ENCODE measurements around the gene ACYP2. TPM values are rescaled to one million over a fixed set of nuclear protein-coding genes. Genes with fewer than 3 reads are reported as not detected.
"Not testable (repeated sequence)": the region's sequence is repeated elsewhere in the genome, so short reads cannot be mapped to it uniquely, and the experiment has no call there.

The ACYP2 gene
- 2.6 TPM for polyA plus RNA-seq (2013, experiment 1 of 2)
- polyA plus RNA-seq (2013, experiment 2 of 2): 3.3 TPM

DNA sequence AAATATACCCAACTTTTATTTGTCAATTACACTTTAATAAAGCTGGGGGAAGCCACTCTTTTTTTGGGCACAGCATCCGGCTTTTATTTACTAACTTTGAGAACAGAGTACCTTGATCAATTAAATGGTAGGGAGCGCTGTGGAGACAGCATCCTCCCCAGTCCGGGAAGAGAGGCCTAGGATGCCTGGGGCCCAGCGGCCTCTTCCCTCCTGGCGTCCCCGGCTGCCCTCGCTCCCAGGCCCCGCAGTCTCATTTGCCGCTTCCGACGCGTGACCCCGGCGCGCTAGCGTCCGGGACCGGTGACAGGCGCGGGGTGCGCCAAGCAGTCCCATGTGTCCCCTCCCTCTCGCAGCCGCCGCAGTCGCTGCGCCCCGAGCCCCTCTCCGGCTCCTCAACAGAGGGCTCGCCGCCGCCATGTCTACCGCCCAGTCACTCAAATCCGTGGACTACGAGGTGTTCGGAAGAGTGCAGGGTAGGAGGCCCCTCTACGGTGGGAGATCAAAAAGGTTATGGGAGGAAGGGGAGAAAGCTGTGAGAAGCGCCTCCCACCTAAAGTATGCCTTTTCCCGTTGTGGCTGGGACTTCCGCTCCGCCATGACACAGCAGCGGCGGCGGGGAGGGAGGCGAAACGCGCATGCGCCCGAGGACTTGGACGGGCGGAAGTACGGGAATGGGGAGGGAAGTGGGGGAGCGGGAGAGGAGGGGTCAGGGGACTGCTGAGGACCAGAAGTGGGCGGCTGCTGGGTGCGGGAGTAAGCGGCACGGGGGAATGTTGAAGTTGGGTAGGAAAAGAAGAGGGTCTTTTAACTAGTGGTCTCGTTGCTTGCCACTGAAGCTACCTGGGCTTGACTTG lies at the start of gene ACYP2:
Gene ACYP2 (plus strand): TSS at position 332 of the 854 bp plus-strand sequence.
- H2AK5ac ChIP-seq (ENCODE audit: low read length): no peak within 1 kb of the TSS
- peak within 1 kb of the TSS; percentile 97 for H2BK5ac ChIP-seq (ENCODE audit: low read length)
- H3K56ac ChIP-seq (ENCODE audit: low read length): peak within 1 kb of the TSS; percentile 100
- no peak within 1 kb of the TSS for H4K8ac ChIP-seq (ENCODE audit: low read depth, low read length)
- peak within 1 kb of the TSS; percentile 58 for H3K4me2 ChIP-seq (ENCODE audit: low read length)
- no peaks in the 10 kb centered on the region for H3K36me3 ChIP-seq (ENCODE audit: control insufficient read depth, insufficient read depth, low read length)
- peak within 1 kb of the TSS; percentile 97 for H3K4ac ChIP-seq (ENCODE audit: low read depth, low read length)
- H3K27ac ChIP-seq (ENCODE audit: low read depth, low read length): peak within 1 kb of the TSS; percentile 96
- peak; percentile 98 for DNase-seq
- peak within 1 kb of the TSS; percentile 98 for H3K9ac ChIP-seq (ENCODE audit: low read length)
- peak within 1 kb of the TSS; percentile 86 for H3K18ac ChIP-seq (ENCODE audit: low read length)
- H3K4me3 ChIP-seq (ENCODE audit: low read length): peak within 1 kb of the TSS; percentile 90
- no peaks in the 10 kb centered on the region for H3K79me1 ChIP-seq (ENCODE audit: low read length)
- peak within 1 kb of the TSS; percentile 98 for H3K23ac ChIP-seq (ENCODE audit: low read length)
- peak within 1 kb of the TSS; percentile 95 for H4K5ac ChIP-seq (ENCODE audit: low read length)
- peak within 1 kb of the TSS; percentile 1 for H2BK120ac ChIP-seq (ENCODE audit: low read depth, low read length)
- no peak within 1 kb of the TSS for H2BK15ac ChIP-seq (replicated peaks; ENCODE audit: low read depth)
- H3K27me3 ChIP-seq (ENCODE audit: insufficient read depth, low read length, poor library complexity): no peaks in the 10 kb centered on the region
- H3K79me2 ChIP-seq (ENCODE audit: control insufficient read depth, insufficient read depth, low read length): no peaks in the 10 kb centered on the region
- no peaks in the 10 kb centered on the region for H3K4me1 ChIP-seq (ENCODE audit: control insufficient read depth, low read depth, low read length)
- no CpG with 5 or more reads among the region's 57 CpGs for WGBS (ENCODE audit: extremely low coverage, insufficient coverage, low lambda C conversion rate)

DNA sequence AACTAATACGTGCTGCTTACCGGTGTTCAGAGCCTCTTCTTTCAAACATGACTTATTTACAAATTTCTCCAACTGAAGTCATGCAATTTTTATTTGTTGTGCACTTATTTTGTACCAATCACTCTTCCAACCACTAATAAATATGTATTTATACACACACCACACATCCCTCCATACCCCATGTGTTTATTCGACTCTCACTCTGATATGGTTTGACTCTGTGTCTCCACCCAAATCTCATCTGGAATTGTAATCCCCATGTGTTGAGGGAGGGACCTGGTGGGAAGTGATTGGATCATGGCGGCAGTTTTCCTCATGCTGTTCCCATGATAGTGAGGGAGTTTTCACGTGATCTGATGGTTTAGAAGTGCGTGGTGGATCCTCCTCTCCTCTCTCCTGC lies 49.5 kb upstream of the ACYP2 start:
- no peak overlapping the region for H2BK5ac ChIP-seq (ENCODE audit: low read length)

DNA sequence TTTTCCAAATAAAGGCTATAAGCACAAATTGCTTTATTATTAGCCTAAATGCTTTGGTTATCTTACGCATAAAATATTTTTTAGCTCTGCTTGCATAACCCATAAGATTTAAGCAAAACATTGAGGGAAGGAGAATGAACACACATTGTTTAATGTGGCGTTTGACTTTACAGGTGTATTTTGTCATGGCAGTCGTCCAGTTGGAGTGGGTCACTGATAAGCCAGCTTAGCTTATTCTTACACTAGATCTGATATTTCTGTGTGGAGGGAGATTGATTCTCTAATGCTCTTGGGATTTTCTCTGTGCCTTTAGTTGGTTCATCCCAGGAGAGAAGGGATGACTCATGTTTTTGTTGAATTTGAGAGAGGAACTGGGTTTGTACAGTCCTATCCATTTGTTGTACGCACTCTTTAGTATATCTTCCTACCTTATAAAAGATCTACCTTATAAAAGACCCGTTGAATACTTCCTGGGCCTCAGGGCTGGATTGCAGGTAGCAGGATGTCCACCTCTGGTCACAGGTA lies 47.5 kb upstream of the ACYP2 start:
- no peak overlapping the region for H3K18ac ChIP-seq (ENCODE audit: low read length)
- no peak overlapping the region for H3K23ac ChIP-seq (ENCODE audit: low read length)
- WGBS (ENCODE audit: extremely low coverage, insufficient coverage, low lambda C conversion rate): no CpG with 5 or more reads among the region's 5 CpGs

More for the DNA sequence above, 49.5 kb upstream of the ACYP2 start:
- Histone ChIP-seq H3K9ac (ENCODE audit: low read length) (no peak overlapping the region), H3K23ac (ENCODE audit: low read length) (no peak overlapping the region), H4K5ac (ENCODE audit: low read length) (no peak overlapping the region), H3K4me3 (ENCODE audit: low read length) (no peak overlapping the region), H3K4me2 (ENCODE audit: low read length) (no peak overlapping the region), H3K79me1 (ENCODE audit: low read length) (no peaks in the 10 kb centered on the region), H3K79me2 (ENCODE audit: control insufficient read depth, insufficient read depth, low read length) (no peaks in the 10 kb centered on the region), H2BK15ac (replicated peaks; ENCODE audit: low read depth) (no peak overlapping the region), H3K27ac (ENCODE audit: low read depth, low read length) (no peak overlapping the region), H2BK120ac (ENCODE audit: low read depth, low read length) (no peak overlapping the region), H3K18ac (ENCODE audit: low read length) (no peak overlapping the region), H4K8ac (ENCODE audit: low read depth, low read length) (no peak overlapping the region), H3K4me1 (ENCODE audit: control insufficient read depth, low read depth, low read length) (no peaks in the 10 kb centered on the region), H3K36me3 (ENCODE audit: control insufficient read depth, insufficient read depth, low read length) (no peaks in the 10 kb centered on the region), H2AK5ac (ENCODE audit: low read length) (no peak overlapping the region), H3K56ac (ENCODE audit: low read length) (no peak overlapping the region), H3K4ac (ENCODE audit: low read depth, low read length) (no peak overlapping the region), H3K27me3 (ENCODE audit: insufficient read depth, low read length, poor library complexity) (no peaks in the 10 kb centered on the region)
- DNase-seq: no peak
- WGBS (ENCODE audit: extremely low coverage, insufficient coverage, low lambda C conversion rate): 100% methylated on average over 1 of the region's 6 CpGs

DNA sequence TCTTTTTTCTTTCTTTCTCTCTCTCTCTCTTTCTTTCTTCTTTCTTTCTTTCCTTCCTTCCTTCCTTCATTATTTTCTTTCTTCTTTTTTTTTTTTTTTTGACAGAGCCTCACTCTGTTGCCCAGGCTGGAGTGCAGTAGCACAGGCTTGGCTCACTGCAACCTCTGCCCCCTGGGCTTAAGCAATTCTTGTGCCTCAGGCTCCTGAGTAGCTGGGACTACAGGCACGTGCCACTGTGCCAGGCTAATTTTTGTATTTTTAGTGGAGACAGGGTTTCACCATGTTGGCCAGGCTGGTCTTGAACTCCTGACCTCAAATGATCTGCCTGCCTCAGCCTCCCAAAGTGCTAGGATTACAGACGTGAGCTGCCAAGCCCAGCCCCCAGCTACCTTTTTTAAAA lies 42.9 kb upstream of the ACYP2 start:
- H3K79me2 ChIP-seq (ENCODE audit: control insufficient read depth, insufficient read depth, low read length); H2BK15ac ChIP-seq (replicated peaks; ENCODE audit: low read depth); H3K4ac ChIP-seq (ENCODE audit: low read depth, low read length); H3K18ac ChIP-seq (ENCODE audit: low read length); H3K27ac ChIP-seq (ENCODE audit: low read depth, low read length); H2BK5ac ChIP-seq (ENCODE audit: low read length); H3K56ac ChIP-seq (ENCODE audit: low read length); H3K4me3 ChIP-seq (ENCODE audit: low read length); H2AK5ac ChIP-seq (ENCODE audit: low read length); H2BK120ac ChIP-seq (ENCODE audit: low read depth, low read length); H3K4me2 ChIP-seq (ENCODE audit: low read length); H3K4me1 ChIP-seq (ENCODE audit: control insufficient read depth, low read depth, low read length); H4K8ac ChIP-seq (ENCODE audit: low read depth, low read length); H3K9ac ChIP-seq (ENCODE audit: low read length); H3K36me3 ChIP-seq (ENCODE audit: control insufficient read depth, insufficient read depth, low read length); H3K27me3 ChIP-seq (ENCODE audit: insufficient read depth, low read length, poor library complexity); H3K79me1 ChIP-seq (ENCODE audit: low read length); DNase-seq; H4K5ac ChIP-seq (ENCODE audit: low read length); H3K23ac ChIP-seq (ENCODE audit: low read length): not testable (repeated sequence)
- no CpG with 5 or more reads among the region's 2 CpGs for WGBS (ENCODE audit: extremely low coverage, insufficient coverage, low lambda C conversion rate)

More for the DNA sequence above, 47.5 kb upstream of the ACYP2 start:
- no peaks in the 10 kb centered on the region for H3K27me3 ChIP-seq (ENCODE audit: insufficient read depth, low read length, poor library complexity)
- no peak overlapping the region for H4K8ac ChIP-seq (ENCODE audit: low read depth, low read length)
- no peaks in the 10 kb centered on the region for H3K4me1 ChIP-seq (ENCODE audit: control insufficient read depth, low read depth, low read length)
- H3K56ac ChIP-seq (ENCODE audit: low read length): no peak overlapping the region
- H3K79me1 ChIP-seq (ENCODE audit: low read length): no peaks in the 10 kb centered on the region
- no peak overlapping the region for H3K4me3 ChIP-seq (ENCODE audit: low read length)
- H3K27ac ChIP-seq (ENCODE audit: low read depth, low read length): no peak overlapping the region
- H3K9ac ChIP-seq (ENCODE audit: low read length): no peak overlapping the region
- no peak overlapping the region for H2BK120ac ChIP-seq (ENCODE audit: low read depth, low read length)
- no peak overlapping the region for H3K4ac ChIP-seq (ENCODE audit: low read depth, low read length)
- no peaks in the 10 kb centered on the region for H3K79me2 ChIP-seq (ENCODE audit: control insufficient read depth, insufficient read depth, low read length)
- no peak overlapping the region for H4K5ac ChIP-seq (ENCODE audit: low read length)
- no peak for DNase-seq
- no peak overlapping the region for H2BK15ac ChIP-seq (replicated peaks; ENCODE audit: low read depth)
- H3K36me3 ChIP-seq (ENCODE audit: control insufficient read depth, insufficient read depth, low read length): no peaks in the 10 kb centered on the region
- no peak overlapping the region for H2AK5ac ChIP-seq (ENCODE audit: low read length)
- no peak overlapping the region for H3K4me2 ChIP-seq (ENCODE audit: low read length)
- H2BK5ac ChIP-seq (ENCODE audit: low read length): no peak overlapping the region

DNA sequence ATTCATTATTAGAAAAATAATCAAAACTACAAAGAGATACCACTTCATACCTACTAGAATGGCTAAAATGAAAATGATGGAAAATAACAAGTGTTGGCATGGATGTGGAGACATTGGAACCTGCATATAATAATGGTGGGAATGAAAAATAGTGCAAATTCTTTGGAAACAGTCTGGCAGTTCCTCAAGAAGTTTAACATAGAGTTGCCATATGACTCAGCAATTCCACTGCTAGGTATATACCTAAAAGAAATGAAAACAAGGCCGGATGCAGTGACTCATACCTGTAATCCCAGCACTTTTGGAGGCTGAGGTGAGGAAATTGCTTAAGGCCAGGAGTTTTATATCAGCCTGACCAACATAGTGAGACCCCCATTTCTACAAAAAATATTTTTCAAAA lies 41.6 kb upstream of the ACYP2 start:
- no peak overlapping the region for H3K27ac ChIP-seq (ENCODE audit: low read depth, low read length)
- H2BK5ac ChIP-seq (ENCODE audit: low read length): no peak overlapping the region
- H3K27me3 ChIP-seq (ENCODE audit: insufficient read depth, low read length, poor library complexity): no peaks in the 10 kb centered on the region
- WGBS (ENCODE audit: extremely low coverage, insufficient coverage, low lambda C conversion rate): no CpG with 5 or more reads among the region's 1 CpG
- no peak overlapping the region for H2AK5ac ChIP-seq (ENCODE audit: low read length)
- no peak overlapping the region for H3K4me3 ChIP-seq (ENCODE audit: low read length)
- no peak overlapping the region for H3K56ac ChIP-seq (ENCODE audit: low read length)
- no peaks in the 10 kb centered on the region for H3K79me1 ChIP-seq (ENCODE audit: low read length)
- no peak overlapping the region for H3K23ac ChIP-seq (ENCODE audit: low read length)
- H3K4me2 ChIP-seq (ENCODE audit: low read length): no peak overlapping the region
- H4K5ac ChIP-seq (ENCODE audit: low read length): no peak overlapping the region
- no peak for DNase-seq
- no peak overlapping the region for H3K4ac ChIP-seq (ENCODE audit: low read depth, low read length)
- H3K18ac ChIP-seq (ENCODE audit: low read length): no peak overlapping the region
- H3K79me2 ChIP-seq (ENCODE audit: control insufficient read depth, insufficient read depth, low read length): no peaks in the 10 kb centered on the region
- no peak overlapping the region for H2BK15ac ChIP-seq (replicated peaks; ENCODE audit: low read depth)
- H4K8ac ChIP-seq (ENCODE audit: low read depth, low read length): no peak overlapping the region
- no peak overlapping the region for H2BK120ac ChIP-seq (ENCODE audit: low read depth, low read length)
- H3K9ac ChIP-seq (ENCODE audit: low read length): no peak overlapping the region
- no peaks in the 10 kb centered on the region for H3K36me3 ChIP-seq (ENCODE audit: control insufficient read depth, insufficient read depth, low read length)
- no peaks in the 10 kb centered on the region for H3K4me1 ChIP-seq (ENCODE audit: control insufficient read depth, low read depth, low read length)
